ENCODE data around the gene CDK9.

The CDK9 gene

DNA sequence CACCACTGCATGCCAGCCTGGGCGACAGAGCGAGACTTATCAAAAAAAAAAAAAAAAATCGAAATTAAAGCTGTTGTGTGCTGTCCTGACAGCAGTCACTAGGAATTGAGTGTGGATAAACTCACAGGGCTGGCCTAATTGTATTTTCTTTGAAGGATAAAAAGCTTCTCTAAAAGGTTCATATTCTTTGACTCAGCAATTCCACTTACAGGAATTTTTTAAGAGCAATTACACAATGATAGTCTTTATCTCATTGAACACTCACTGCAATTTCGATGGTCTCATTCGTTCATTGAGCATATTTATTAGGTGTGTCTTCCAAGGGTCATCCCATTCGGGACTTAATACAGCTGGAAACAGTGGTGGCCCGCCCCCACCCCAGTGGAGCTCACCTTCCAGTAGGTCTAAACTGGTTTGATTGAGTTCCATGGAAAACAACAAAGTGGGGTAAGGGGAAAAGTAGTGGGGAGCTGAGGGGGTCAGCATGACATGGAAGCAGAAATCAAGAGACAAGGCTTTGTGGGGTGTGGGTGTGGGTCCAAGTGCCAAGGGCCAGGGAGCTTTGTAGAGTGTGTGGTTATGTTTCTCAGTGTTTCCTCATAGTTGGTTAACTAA, 6.7 kb downstream of the CDK9 start:
- DNase-seq (ENCODE audit: low read depth, low spot score) = no peak
- no peak overlapping the region for H3K4me3 ChIP-seq (ENCODE audit: low read depth, low read length)
- TF ChIP-seq, protein P1, sequence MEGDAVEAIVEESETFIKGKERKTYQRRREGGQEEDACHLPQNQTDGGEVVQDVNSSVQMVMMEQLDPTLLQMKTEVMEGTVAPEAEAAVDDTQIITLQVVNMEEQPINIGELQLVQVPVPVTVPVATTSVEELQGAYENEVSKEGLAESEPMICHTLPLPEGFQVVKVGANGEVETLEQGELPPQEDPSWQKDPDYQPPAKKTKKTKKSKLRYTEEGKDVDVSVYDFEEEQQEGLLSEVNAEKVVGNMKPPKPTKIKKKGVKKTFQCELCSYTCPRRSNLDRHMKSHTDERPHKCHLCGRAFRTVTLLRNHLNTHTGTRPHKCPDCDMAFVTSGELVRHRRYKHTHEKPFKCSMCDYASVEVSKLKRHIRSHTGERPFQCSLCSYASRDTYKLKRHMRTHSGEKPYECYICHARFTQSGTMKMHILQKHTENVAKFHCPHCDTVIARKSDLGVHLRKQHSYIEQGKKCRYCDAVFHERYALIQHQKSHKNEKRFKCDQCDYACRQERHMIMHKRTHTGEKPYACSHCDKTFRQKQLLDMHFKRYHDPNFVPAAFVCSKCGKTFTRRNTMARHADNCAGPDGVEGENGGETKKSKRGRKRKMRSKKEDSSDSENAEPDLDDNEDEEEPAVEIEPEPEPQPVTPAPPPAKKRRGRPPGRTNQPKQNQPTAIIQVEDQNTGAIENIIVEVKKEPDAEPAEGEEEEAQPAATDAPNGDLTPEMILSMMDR (IDR thresholded peaks at IDR 0.05; ENCODE audit: low read depth, low read length) = no peak
- in situ Hi-C loops (cut with HindIII; ENCODE audit: low sequenced_read_pairs) = no loop called here

DNA sequence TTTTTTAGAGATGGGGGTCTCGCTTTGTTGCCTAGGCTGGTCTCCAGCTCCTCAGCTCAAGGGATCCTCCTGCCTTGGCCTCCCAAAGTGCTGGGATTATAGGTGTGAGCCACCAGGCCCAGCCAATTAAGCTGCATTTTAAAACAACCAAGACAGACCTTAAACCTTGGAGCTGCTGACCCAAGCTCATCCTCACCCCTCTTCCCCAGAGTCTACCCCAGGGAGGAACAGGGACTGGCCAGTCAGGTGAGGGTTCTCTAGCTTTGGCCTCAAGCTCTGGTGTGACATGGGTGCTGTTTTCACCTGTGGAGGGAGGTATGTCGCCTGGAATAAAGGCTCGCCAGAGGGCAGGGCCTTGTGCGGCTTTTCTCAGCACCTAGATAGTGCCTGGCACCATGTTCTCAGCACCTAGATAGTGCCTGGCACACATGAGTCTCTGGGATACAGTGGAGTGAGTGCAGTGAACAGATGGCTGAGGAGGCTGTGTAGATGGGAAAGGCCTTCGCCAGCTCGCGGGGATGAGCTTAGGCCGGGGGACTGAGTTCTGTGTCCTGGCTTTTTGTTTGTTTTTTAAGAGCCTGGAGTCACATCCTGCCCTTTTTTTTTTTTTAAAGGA, 7.4 kb downstream of the CDK9 start:
- H3K4me3 ChIP-seq (ENCODE audit: low read depth, low read length) = no peak overlapping the region
- TF ChIP-seq, protein P1 (IDR thresholded peaks at IDR 0.05; ENCODE audit: low read depth, low read length) = no peak
- in situ Hi-C loops (cut with HindIII; ENCODE audit: low sequenced_read_pairs) = no loop called here
- DNase-seq (ENCODE audit: low read depth, low spot score) = peak; percentile 36

DNA sequence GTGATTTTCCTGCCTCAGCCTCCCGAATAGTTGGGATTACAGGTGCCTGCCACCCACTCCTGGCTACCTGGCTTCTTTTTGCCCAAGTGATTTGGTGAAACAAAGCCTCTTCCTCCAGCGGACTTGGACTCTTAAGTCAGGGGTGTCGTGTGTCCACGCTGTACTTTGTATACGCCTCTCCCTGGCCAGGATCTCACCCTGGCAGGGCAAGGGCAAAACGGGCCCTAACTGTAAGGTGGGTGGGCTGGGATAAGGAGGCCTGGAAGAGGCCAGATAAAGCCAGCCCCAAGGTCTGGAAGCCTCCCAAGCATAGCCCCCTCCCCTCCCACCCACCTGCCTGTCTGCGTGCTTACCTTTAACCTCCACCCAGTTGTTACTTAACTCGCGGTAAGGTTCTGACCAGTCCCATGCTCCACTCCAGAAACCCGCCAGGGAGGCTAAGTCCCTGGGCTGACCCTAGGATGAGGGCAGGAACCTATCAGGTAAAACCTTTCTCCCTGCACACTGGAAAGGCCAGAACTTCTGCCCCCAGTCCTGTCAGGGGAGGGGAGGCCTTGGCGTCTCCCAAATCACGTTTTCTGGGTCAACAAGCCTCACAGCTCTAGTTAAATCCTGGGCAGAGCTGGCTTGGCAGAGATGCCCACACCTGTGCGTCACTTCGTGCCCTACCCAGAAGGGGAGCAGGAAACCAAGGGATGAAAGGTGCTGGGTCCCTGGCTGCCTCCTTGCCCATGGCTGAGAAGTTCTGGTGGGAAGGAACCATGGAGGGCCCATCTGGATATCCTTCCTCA, 8.4 kb downstream of the CDK9 start:
- DNase-seq (ENCODE audit: low read depth, low spot score) = no peak
- TF ChIP-seq, protein P1 (IDR thresholded peaks at IDR 0.05; ENCODE audit: low read depth, low read length) = no peak
- in situ Hi-C loops (cut with HindIII; ENCODE audit: low sequenced_read_pairs) = no loop called here
- H3K4me3 ChIP-seq (ENCODE audit: low read depth, low read length) = no peak overlapping the region

DNA sequence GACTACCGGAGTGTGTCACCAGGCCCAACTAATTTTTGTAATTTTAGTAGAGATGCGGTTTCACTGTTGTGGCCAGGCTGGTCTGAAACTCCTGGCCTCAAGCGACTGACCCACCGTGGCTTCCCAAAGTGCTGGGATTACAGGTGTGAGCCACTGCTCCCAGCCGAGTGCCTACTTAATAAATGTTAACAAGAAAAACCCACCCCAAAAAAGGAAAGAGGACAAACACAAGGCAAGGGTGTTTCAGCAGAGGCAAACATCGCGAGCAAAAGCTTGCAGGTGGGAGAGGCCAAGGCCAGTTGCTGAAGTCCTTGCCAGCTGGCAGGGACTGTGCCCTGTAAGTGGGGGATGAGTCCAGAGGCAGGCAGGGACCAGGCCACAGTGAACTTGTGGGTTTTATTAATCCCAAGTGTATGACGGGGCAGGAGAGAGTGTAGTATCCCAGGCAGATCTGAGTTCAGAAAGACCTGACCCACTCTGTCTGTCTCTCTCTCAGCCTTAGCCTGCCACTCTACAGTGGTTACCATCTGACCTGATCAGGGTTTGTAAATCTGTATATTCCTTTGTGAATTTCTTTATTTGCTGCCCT, 10.5 kb downstream of the CDK9 start:
- in situ Hi-C loops (cut with HindIII; ENCODE audit: low sequenced_read_pairs) = no loop called here
- no peak overlapping the region for H3K4me3 ChIP-seq (ENCODE audit: low read depth, low read length)
- DNase-seq (ENCODE audit: low read depth, low spot score) = no peak
- TF ChIP-seq, protein P1 (IDR thresholded peaks at IDR 0.05; ENCODE audit: low read depth, low read length) = no peak

DNA sequence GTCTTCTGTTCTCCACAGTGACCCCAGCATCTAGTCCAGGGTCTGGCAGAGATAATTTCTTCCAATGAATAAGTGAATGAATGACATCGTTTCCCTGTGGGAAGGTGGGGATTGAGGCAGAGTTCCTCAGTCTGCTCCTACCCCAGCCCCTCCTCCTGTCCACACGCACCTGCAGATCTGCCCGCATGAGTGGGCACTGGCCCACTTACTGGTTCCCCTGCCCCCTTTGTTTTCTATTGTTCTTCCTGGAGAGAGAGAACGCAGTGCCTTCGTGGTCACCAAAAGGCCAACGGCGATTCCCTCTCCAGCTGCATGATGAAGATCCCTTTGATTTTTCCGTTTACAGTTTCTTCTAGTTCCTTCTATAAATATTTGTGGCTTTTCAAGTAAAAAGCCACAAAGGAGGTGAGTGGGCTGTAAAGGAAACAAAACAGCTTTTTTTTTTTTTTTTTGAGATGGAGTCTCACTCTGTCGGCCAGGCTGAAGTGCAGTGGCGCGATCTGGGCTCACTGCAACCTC, 11.1 kb downstream of the CDK9 start:
- no peak overlapping the region for H3K4me3 ChIP-seq (ENCODE audit: low read depth, low read length)
- TF ChIP-seq, protein P1 (IDR thresholded peaks at IDR 0.05; ENCODE audit: low read depth, low read length) = no peak
- in situ Hi-C loops (cut with HindIII; ENCODE audit: low sequenced_read_pairs) = no loop called here
- peak; percentile 32 for DNase-seq (ENCODE audit: low read depth, low spot score)

DNA sequence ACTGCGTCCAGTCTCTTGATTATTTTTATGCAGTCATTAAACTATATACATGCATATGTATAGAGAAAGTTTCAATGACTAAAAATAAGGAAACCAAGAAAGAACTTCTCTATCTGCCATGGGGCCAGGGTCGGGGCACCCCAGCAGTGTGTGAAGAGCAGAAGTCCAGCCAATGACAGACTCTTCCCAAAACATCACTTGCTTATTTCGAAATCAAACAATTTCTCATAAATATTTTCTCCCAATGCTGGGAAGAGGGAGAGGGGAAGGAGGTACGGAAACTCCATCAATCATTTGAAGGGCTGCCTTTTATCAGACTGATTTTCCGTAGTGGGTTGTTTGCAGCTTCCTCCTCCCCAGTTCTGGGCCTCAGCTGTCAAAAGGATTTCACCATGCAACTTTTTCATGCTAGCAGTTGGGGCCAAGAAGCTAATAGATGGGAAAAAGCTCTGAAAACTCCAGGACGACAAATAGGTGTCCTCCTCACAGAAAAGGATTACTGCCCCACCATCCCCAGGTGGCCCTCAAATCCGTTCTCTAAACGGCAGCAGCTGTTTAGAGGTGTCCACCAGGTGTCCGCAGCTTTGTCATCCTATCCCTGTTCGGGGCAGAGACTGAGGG, 16.2 kb downstream of the CDK9 start:
- no peak for DNase-seq (ENCODE audit: low read depth, low spot score)
- TF ChIP-seq, protein P1 (IDR thresholded peaks at IDR 0.05; ENCODE audit: low read depth, low read length) = peak; percentile 8
- in situ Hi-C loops (cut with HindIII; ENCODE audit: low sequenced_read_pairs) = no loop called here
- peak overlapping the region; percentile 46 for H3K4me3 ChIP-seq (ENCODE audit: low read depth, low read length)
